Dendritic cell treated with granulocyte-macrophage colony-stimulating factor and Interleukin-4, amounts not matched to agents 40 ng/mL and 50 ng/mL, for 4 days (primary cell): ENCODE results near the gene ALCAM.
A peak's percentile ranks its signal among the peaks of the same experiment; 100 is the strongest.

ENCODE experiments used
- H3K27ac Mint-ChIP-seq: one replicate; pipeline ENCODE4 v1.8.0; 2022; ENCODE audit warnings: mild to moderate bottlenecking, mixed read lengths
- H3K27me3 Mint-ChIP-seq: one replicate; pipeline ENCODE4 v1.8.0; 2022; ENCODE audit warnings: mild to moderate bottlenecking, mixed read lengths
- H3K36me3 Mint-ChIP-seq: one replicate; pipeline ENCODE4 v1.8.0; 2022; ENCODE audit warnings: low read depth, mixed read lengths
- H3K4me1 Mint-ChIP-seq: one replicate; pipeline ENCODE4 v1.8.0; 2022; ENCODE audit warnings: low read depth, mixed read lengths
- H3K4me3 Mint-ChIP-seq: one replicate; pipeline ENCODE4 v1.8.0; 2022; ENCODE audit warnings: mild to moderate bottlenecking, moderate library complexity, mixed read lengths
- H3K9me3 Mint-ChIP-seq: one replicate; pipeline ENCODE4 v1.8.0; 2022; ENCODE audit warnings: mixed read lengths
- intact Hi-C: fragments of 100-400 bp; cut with micrococcal nuclease; formaldehyde crosslinking; loops from one replicate; pipeline ENCODE4 v1.15.0; 2022

Gene ALCAM

GRCh38 chr3:105366326-105367062 is at the start of gene ALCAM:
Gene ALCAM, plus strand, starts transcription at chr3:105366909.
- Mint-ChIP-seq H3K27ac (peak within 1 kb of the TSS; percentile 99), H3K27me3 (no peaks in the 10 kb centered on the region), H3K4me3 (peak within 1 kb of the TSS; percentile 87), H3K36me3 (peaks cover 30% of the 10 kb centered on the region), H3K4me1 (peaks cover 48% of the 10 kb centered on the region), H3K9me3 (no peaks in the 10 kb centered on the region)
- intact Hi-C loops: loop anchor here (5.0 to 10.0 kb wide), 3 partner anchors 224 to 772 kb away; no protein-coding TSS in a partner anchor

DNA sequence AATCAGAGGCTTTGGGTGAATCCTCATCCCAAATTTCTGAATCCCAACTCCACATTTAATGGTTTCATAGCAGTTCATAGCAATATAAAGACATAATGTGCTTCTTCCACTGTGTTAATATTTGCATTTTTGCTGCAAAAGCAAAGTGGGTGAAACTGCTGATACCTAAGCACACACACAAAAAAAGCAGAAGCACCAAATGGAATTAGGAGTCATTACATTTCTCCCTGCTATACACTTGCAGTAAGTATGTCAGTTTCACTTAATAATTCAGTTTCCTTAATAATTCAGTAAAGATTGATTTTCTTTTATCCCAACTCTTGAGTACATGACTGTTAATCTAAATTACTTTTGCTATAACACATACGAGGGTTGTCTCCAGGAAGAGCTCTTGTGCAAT is 48.9 kb upstream of the ALCAM start:
- Mint-ChIP-seq H3K27me3 (no peaks in the 10 kb centered on the region), H3K9me3 (no peaks in the 10 kb centered on the region), H3K4me3 (no peak overlapping the region), H3K27ac (no peak overlapping the region), H3K36me3 (no peaks in the 10 kb centered on the region), H3K4me1 (peaks cover 5% of the 10 kb centered on the region)
- intact Hi-C loops: loop anchor here (5.0 kb wide), 1 partner anchor 34 kb away; no protein-coding TSS in a partner anchor

- no peaks in the 10 kb centered on the region for H3K27me3 Mint-ChIP-seq
- H3K4me1 Mint-ChIP-seq: peaks cover 13% of the 10 kb centered on the region
- no peak overlapping the region for H3K27ac Mint-ChIP-seq
- H3K4me3 Mint-ChIP-seq: no peak overlapping the region
- intact Hi-C loops: no loop called here
- H3K36me3 Mint-ChIP-seq: no peaks in the 10 kb centered on the region
- no peaks in the 10 kb centered on the region for H3K9me3 Mint-ChIP-seq
Observed at GRCh38 chr3:105322570-105323273, 44.0 kb upstream of the ALCAM start.

GRCh38 chr3:105323274-105323599 is 43.5 kb upstream of the ALCAM start:
- H3K4me1 Mint-ChIP-seq: peaks cover 16% of the 10 kb centered on the region
- no peak overlapping the region for H3K4me3 Mint-ChIP-seq
- intact Hi-C loops: no loop called here
- no peak overlapping the region for H3K27ac Mint-ChIP-seq
- H3K27me3 Mint-ChIP-seq: no peaks in the 10 kb centered on the region
- H3K36me3 Mint-ChIP-seq: no peaks in the 10 kb centered on the region
- H3K9me3 Mint-ChIP-seq: no peaks in the 10 kb centered on the region

- H3K27me3 Mint-ChIP-seq: no peaks in the 10 kb centered on the region
- peaks cover 19% of the 10 kb centered on the region for H3K4me1 Mint-ChIP-seq
- no peak overlapping the region for H3K27ac Mint-ChIP-seq
- no peaks in the 10 kb centered on the region for H3K36me3 Mint-ChIP-seq
- H3K9me3 Mint-ChIP-seq: no peaks in the 10 kb centered on the region
- intact Hi-C loops: no loop called here
- H3K4me3 Mint-ChIP-seq: no peak overlapping the region
Observed at GRCh38 chr3:105324951-105325350, 41.8 kb upstream of the ALCAM start.

DNA sequence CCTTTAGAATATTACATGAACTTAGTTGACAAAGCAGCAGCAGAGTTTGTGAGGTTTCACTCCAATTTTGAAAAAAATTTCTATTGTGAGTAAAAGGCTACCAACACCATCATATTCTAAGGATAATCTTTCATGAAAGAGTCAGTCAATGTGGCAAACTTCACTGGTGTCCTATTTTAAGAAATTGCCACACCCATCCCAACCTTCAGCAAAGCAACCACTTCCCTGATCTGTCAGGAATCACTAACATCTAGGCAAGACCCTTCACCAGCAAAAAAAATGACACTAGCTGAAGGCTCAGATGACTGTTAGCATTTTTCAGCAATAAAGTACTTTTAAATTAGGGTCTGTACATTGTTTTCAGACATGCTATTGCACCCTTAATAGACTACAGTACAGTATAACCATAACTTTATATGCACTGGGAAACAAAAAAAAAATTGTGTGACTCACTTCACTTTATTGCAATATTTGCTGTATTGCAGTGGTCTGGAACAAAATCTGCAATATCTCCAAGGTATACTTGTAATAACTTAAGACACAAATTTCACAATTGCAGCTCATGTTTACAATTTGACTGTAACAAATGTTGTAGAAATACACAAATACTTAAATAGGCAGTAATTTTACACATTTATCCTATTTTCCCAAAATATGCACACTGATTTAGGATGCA is 38.9 kb upstream of the ALCAM start:
- Mint-ChIP-seq H3K27me3 (no peaks in the 10 kb centered on the region), H3K9me3 (no peaks in the 10 kb centered on the region), H3K4me3 (no peak overlapping the region), H3K4me1 (peaks cover 19% of the 10 kb centered on the region), H3K27ac (no peak overlapping the region), H3K36me3 (no peaks in the 10 kb centered on the region)
- intact Hi-C loops: no loop called here

DNA sequence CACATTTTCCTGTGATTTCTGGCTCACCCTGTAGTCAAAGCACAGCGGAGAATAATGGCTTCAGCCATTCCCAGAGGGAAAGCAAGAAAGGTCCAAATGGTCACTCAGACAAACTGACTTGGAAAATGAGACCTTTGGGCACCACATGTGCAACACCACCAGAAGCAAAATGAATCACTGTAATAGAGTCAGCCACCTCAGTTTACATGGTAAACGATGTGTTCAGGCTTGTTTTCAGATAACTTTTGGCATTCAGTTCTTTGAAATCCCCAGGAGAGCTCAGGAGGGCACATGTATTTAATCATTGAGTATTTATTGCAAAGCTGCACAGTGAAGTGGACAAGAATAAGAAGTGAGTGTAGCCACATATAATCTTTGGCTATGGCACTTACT is 38.4 kb upstream of the ALCAM start:
- no peaks in the 10 kb centered on the region for H3K9me3 Mint-ChIP-seq
- no peak overlapping the region for H3K27ac Mint-ChIP-seq
- H3K4me1 Mint-ChIP-seq: peaks cover 18% of the 10 kb centered on the region
- no peaks in the 10 kb centered on the region for H3K36me3 Mint-ChIP-seq
- H3K27me3 Mint-ChIP-seq: no peaks in the 10 kb centered on the region
- H3K4me3 Mint-ChIP-seq: no peak overlapping the region
- intact Hi-C loops: no loop called here

DNA sequence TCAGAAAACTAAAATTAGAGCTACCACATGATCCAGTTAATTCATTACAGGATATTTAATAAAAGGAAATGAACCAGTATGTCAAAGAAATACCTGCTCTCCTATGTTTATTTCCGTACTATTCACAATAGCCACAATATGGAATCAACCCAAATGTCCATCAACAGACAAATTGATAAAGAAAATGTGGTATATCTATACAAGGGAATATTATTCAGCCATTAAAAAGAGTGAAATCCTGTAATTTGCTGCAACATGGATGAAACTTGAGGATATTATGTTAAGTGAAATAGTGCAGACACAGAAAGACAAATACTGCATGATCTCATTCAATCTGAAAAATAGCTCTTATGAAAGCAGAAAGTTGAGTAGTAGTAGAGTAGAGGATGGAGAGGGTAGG is 33.7 kb upstream of the ALCAM start:
- peaks cover 27% of the 10 kb centered on the region for H3K4me1 Mint-ChIP-seq

DNA sequence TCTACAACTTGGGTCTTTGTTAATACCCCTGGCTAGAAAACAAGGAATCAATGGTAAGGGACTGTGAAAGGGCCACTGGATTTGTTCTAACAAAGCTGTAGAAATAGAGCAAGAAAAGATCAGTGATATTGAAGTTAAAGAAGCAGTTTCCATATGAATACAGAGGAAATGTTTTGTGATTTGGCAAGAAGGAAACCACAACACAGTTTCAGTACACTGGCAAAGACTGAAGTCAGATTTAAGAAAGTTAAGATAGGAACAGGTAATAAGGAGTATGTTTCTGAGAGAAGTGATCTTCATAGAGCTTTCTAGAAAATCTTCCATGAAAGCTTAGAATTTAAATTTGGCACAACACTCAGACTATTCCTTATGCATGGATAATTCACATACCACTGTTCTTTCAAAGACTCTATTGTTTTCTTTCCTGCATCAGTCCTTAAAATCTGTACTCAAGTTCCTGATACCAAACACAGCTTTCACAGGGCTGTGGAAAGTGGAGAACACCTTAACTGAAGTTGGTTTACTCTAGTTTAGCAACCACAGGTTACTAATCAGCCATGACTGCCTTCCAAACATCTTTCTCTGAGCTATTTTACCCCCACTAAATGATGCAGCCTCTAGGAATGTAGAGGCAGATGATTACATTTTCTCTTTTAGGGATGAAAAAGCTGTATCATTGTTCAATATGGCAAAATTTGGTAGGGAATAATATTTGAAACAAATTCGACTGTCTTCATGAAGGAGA is 32.4 kb upstream of the ALCAM start:
- intact Hi-C loops: no loop called here
- Mint-ChIP-seq H3K4me1 (peaks cover 21% of the 10 kb centered on the region), H3K4me3 (no peak overlapping the region), H3K27me3 (no peaks in the 10 kb centered on the region), H3K9me3 (no peaks in the 10 kb centered on the region), H3K27ac (peak overlapping the region; percentile 19), H3K36me3 (no peaks in the 10 kb centered on the region)

More for the DNA sequence above, 33.7 kb upstream of the ALCAM start:
- no peaks in the 10 kb centered on the region for H3K36me3 Mint-ChIP-seq
- no peak overlapping the region for H3K4me3 Mint-ChIP-seq
- H3K27me3 Mint-ChIP-seq: no peaks in the 10 kb centered on the region
- no peak overlapping the region for H3K27ac Mint-ChIP-seq
- H3K9me3 Mint-ChIP-seq: no peaks in the 10 kb centered on the region
- intact Hi-C loops: no loop called here

GRCh38 chr3:105339946-105340345 is 26.8 kb upstream of the ALCAM start:
- peaks cover 2% of the 10 kb centered on the region for H3K4me1 Mint-ChIP-seq
- no peak overlapping the region for H3K27ac Mint-ChIP-seq
- intact Hi-C loops: no loop called here
- H3K4me3 Mint-ChIP-seq: no peak overlapping the region
- no peaks in the 10 kb centered on the region for H3K9me3 Mint-ChIP-seq
- H3K36me3 Mint-ChIP-seq: no peaks in the 10 kb centered on the region
- no peaks in the 10 kb centered on the region for H3K27me3 Mint-ChIP-seq

DNA sequence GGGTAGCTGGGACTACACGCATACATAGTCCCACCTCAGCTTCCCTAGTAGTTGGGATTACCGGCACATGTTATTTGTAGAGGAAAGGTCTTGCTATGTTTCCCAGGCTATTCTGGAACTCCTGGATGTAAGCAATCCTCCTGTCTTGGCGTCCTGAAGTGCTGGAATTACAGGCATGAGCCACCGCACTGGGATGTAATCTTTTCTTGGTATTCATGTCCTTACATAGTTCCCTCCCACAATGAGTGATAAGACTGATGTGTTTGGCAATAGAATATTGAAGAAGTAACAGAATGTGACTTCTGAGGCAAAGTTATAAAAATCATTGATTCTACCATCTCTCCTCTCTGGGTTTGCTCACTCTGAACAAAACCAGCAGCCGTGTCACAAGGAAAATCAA is 22.7 kb upstream of the ALCAM start:
- Mint-ChIP-seq H3K4me1 (peaks cover 5% of the 10 kb centered on the region), H3K9me3 (no peaks in the 10 kb centered on the region), H3K36me3 (no peaks in the 10 kb centered on the region), H3K4me3 (no peak overlapping the region), H3K27ac (no peak overlapping the region), H3K27me3 (no peaks in the 10 kb centered on the region)
- intact Hi-C loops: no loop called here

- Mint-ChIP-seq H3K27me3 (no peaks in the 10 kb centered on the region), H3K4me1 (peaks cover 13% of the 10 kb centered on the region), H3K36me3 (no peaks in the 10 kb centered on the region), H3K4me3 (no peak overlapping the region), H3K27ac (no peak overlapping the region), H3K9me3 (no peaks in the 10 kb centered on the region)
- intact Hi-C loops: no loop called here
Observed at GRCh38 chr3:105345156-105345555, 21.6 kb upstream of the ALCAM start.

- Mint-ChIP-seq H3K27ac (no peak overlapping the region), H3K4me3 (no peak overlapping the region), H3K9me3 (no peaks in the 10 kb centered on the region), H3K36me3 (no peaks in the 10 kb centered on the region), H3K4me1 (peaks cover 33% of the 10 kb centered on the region), H3K27me3 (no peaks in the 10 kb centered on the region)
- intact Hi-C loops: no loop called here
Observed at GRCh38 chr3:105347625-105348302, 18.9 kb upstream of the ALCAM start.
